Epithelial cell of esophagus (primary cell): ENCODE measurements around the gene PDF.
A peak's percentile ranks its signal among the peaks of the same experiment; 100 is the strongest.

Source experiments
- DNase-seq: peaks from one replicate; pipeline ENCODE4 v3.0.0; 2010; ENCODE audit warnings: low read depth
- H3K4me3 ChIP-seq: 2 replicates; pipeline ENCODE4 v1.5.1; 2011; ENCODE audit warnings: mild to moderate bottlenecking, low read length, control low read depth
- TF ChIP-seq, protein P1 (sequence below): IDR thresholded peaks from 2 replicates; pipeline ENCODE4 v1.5.1; 2011; ENCODE audit warnings: low read depth, mild to moderate bottlenecking, low read length, control low read depth, inconsistent platforms; ENCODE audit not compliant: insufficient read depth; ENCODE audit errors: missing control alignments

PDF gene

DNA sequence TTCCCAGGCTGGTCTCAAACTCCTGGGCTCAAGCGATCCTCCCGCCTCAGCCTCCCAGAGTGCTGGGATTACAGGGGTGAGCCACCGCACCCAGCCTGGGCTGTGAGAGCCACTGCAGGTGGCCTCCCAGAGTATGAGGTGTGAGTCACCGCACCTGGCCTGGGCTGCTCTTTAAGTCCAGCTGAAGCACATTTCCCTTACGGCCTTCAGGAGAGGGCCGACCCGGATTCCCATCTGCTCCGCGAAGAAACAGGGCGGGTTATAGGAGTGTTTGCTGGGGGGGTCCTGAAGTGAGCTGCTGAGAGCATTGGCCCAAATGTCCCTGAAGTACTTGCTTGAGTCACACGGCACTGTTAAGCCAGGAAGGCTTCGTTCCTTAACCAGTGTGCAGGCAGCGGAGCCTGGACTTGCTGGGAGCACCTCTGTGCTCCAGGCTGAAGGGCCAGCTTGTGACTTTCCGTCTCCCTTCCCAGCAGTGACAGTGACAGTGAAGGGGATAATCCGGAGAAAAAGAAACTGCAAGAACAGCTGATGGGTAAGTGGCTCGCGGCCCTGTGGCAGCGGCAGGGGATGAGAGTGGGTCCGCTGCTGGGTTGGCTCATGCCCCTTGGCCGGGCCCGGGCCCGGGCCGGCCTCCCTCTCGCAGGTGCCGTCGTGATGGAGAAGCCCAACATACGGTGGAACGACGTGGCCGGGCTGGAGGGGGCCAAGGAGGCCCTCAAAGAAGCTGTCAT, 12.0 kb downstream of the PDF start:
- H3K4me3 ChIP-seq, result no peak overlapping the region
- no peak for DNase-seq
- TF ChIP-seq, protein P1, sequence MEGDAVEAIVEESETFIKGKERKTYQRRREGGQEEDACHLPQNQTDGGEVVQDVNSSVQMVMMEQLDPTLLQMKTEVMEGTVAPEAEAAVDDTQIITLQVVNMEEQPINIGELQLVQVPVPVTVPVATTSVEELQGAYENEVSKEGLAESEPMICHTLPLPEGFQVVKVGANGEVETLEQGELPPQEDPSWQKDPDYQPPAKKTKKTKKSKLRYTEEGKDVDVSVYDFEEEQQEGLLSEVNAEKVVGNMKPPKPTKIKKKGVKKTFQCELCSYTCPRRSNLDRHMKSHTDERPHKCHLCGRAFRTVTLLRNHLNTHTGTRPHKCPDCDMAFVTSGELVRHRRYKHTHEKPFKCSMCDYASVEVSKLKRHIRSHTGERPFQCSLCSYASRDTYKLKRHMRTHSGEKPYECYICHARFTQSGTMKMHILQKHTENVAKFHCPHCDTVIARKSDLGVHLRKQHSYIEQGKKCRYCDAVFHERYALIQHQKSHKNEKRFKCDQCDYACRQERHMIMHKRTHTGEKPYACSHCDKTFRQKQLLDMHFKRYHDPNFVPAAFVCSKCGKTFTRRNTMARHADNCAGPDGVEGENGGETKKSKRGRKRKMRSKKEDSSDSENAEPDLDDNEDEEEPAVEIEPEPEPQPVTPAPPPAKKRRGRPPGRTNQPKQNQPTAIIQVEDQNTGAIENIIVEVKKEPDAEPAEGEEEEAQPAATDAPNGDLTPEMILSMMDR, result no peak

GRCh38 chr16:69316595-69317034, 13.8 kb downstream of the PDF start:
- H3K4me3 ChIP-seq, result no peak overlapping the region
- TF ChIP-seq, protein P1, result no peak

DNA sequence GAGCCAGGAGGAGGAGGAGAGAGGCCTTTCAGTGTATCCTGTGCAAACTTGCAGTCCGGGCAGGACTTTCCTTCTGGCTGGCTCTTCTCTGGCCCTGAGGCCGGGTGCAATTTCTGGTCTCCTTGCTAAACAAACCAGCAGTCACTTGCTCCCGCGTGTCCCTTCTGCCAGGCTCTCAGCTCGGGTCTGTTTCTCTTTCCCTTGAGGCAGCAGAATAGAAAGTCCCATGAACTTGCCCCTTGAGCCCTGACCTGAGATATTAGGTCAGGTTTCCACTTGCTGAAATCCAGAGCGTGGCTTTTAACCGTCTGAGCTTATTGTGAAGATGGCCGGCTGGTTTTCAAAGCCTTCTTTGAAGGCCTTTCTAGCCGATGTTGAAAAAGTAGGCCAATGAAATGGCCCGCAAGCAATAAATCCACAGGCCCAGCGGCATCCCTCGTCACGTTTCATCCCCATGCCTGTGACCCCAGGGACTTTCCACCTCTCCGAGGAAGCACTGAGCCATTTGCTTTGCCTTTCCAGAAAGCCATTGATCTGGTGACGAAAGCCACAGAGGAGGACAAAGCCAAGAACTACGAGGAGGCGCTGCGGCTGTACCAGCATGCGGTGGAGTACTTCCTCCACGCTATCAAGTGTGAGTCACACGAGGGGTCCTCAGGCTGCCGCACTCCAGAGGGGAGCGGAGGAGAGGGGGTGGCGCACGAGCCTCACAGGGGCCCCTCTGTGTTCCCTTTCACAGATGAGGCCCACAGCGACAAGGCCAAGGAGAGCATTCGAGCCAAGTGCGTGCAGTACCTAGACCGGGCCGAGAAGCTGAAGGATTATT, 14.7 kb downstream of the PDF start:
- no peak overlapping the region for H3K4me3 ChIP-seq

More at GRCh38 chr16:69316595-69317034, 13.8 kb downstream of the PDF start:
- no peak for DNase-seq

GRCh38 chr16:69314534-69314933, 15.9 kb downstream of the PDF start:
- H3K4me3 ChIP-seq, result no peak overlapping the region
- TF ChIP-seq, protein P1, result no peak
- DNase-seq, result no peak

More for the DNA sequence above, 14.7 kb downstream of the PDF start:
- TF ChIP-seq, protein P1, result no peak
- DNase-seq, result no peak

GRCh38 chr16:69313469-69313868, 16.9 kb downstream of the PDF start:
- DNase-seq, result no peak
- H3K4me3 ChIP-seq, result no peak overlapping the region
- TF ChIP-seq, protein P1, result no peak

DNA sequence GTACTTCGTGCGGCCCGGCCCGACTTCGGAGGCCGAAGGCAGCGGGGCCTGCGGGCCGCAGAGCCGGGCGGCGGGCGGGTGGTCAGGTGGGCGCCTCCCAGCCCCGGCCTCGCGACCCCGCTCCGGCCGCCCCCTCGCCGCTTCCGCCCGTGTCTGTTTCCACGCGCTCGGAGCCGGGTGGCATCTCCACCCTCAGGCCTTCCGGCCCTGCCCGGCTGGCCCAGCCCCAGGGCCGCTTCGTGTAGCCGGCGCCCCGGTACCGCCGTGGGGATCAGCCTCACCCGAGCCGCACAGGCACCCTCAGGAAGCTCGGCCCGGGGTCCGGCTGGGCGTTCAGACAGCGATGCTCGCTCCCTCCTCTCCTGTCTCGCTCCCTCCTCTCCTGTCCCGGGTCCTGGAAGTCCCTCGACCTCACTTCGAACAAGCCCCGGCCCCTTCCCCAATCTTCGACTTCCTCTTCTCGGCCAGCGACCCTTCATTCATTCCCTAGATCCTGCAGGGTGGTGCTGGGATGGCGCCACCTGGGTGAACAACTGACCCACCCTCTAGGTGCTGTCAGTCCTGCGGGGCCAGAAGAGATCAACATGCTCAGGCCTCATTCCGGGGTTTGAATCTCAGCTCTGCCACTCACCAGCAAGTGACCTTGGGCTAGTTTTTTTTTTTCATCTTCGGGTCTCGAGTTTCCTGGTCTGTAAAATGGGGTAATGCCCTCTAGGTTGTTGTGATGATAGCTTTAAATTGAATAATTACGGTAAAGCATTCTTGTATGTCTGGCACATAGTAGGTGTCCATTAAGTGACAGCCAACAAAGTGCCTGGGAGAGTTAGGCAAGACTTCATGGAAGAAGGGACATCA, 18.6 kb downstream of the PDF start:
- H3K4me3 ChIP-seq, result peak overlapping the region; percentile 84
- peak; percentile 47 for DNase-seq
- TF ChIP-seq, protein P1, result peak; percentile 12
